NB4 (cell line): Measurements from ENCODE around the gene COL17A1.

ENCODE experiments used
- CTCF ChIP-seq: IDR thresholded peaks from one replicate; pipeline ENCODE4 v1.5.1; 2012; ENCODE audit warnings: low read depth, low read length
- MYC ChIP-seq: IDR thresholded peaks from 2 replicates; pipeline ENCODE4 v1.6.1; 2011; ENCODE audit warnings: low read depth, low read length
- POLR2A ChIP-seq: IDR thresholded peaks from 2 replicates; pipeline ENCODE4 v1.6.1; 2011; ENCODE audit warnings: mild to moderate bottlenecking; ENCODE audit not compliant: insufficient read length; ENCODE audit errors: extremely low read depth
- TF ChIP-seq, protein P1 (sequence below): IDR thresholded peaks from 2 replicates; pipeline ENCODE4 v1.6.1; 2011; ENCODE audit warnings: low read depth, low read length

- TF ChIP-seq CTCF (no peak), POLR2A (no peak), MYC (no peak)
- TF ChIP-seq, protein P1, sequence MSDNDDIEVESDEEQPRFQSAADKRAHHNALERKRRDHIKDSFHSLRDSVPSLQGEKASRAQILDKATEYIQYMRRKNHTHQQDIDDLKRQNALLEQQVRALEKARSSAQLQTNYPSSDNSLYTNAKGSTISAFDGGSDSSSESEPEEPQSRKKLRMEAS = no peak
Observed at GRCh38 chr10:104052431-104052830, 33.2 kb downstream of the COL17A1 start.
